K562 (cell line): ENCODE measurements around the gene HOXB3. TPM values are rescaled to one million over a fixed set of nuclear protein-coding genes. Genes with fewer than 3 reads are reported as not detected.
A peak's percentile ranks its signal among the peaks of the same experiment; 100 is the strongest.

Experiments
- ARID1B ChIP-seq: fragments of 450-650 bp; IDR thresholded peaks from 2 replicates; pipeline ENCODE4 v1.6.1; 2016; ENCODE audit warnings: antibody characterized with exemption, mild to moderate bottlenecking, inconsistent platforms
- CSDE1 ChIP-seq, 2 experiments: fragments of 450-650 bp; IDR thresholded peaks; 2 replicates each; pipeline ENCODE4 v1.6.1; 2016; ENCODE audit warnings: mild to moderate bottlenecking in 1 of 2
- E2F3 ChIP-seq: fragments of 250-450 bp; sonication (Bioruptor Pico); IDR thresholded peaks from 2 replicates; pipeline ENCODE4 v1.4.0; 2020; ENCODE audit warnings: mild to moderate bottlenecking
- HDAC6 ChIP-seq: IDR thresholded peaks from 2 replicates; pipeline ENCODE4 v1.6.1; 2012; ENCODE audit warnings: low read depth, mild to moderate bottlenecking, control low read depth, inconsistent platforms, low read length, moderate library complexity
- HDAC8 ChIP-seq: fragments of 450-650 bp; IDR thresholded peaks from 2 replicates; pipeline ENCODE4 v1.6.1; 2016; ENCODE audit warnings: mild to moderate bottlenecking, missing genetic modification characterization, moderate library complexity, missing compliant biosample characterization
- MAFG ChIP-seq: fragments of 450-650 bp; conservative IDR thresholded peaks from 2 replicates; pipeline ENCODE4 v1.6.1; 2016; ENCODE audit warnings: missing genetic modification characterization, missing compliant biosample characterization
- MED1 ChIP-seq: sonication (generic); formaldehyde crosslinking; IDR thresholded peaks from 2 replicates; pipeline ENCODE4 v1.8.1; 2023; ENCODE audit warnings: missing genetic modification reagents, borderline replicate concordance
- MXI1 ChIP-seq: IDR thresholded peaks from 2 replicates; pipeline ENCODE4 v1.6.1; 2011; ENCODE audit warnings: low read depth, mild to moderate bottlenecking, improper control_type of control experiment, low read length
- MYC ChIP-seq, 2 experiments: fragments of 250-450 bp in 1 of 2; sonication (Bioruptor Pico) in 1 of 2; IDR thresholded peaks; 2 replicates each; pipeline versions ENCODE4 v1.5.1 to v1.6.1; 2012 to 2021; ENCODE audit warnings: low read depth in 2 of 2, borderline replicate concordance in 1 of 2, improper control_type of control experiment in 1 of 2, low read length in 1 of 2, mild to moderate bottlenecking in 1 of 2, moderate library complexity in 1 of 2
- NCOA6 ChIP-seq: fragments of 450-650 bp; IDR thresholded peaks from 2 replicates; pipeline ENCODE4 v1.6.1; 2017; ENCODE audit warnings: mild to moderate bottlenecking
- NFIC ChIP-seq: fragments of 450-650 bp; IDR thresholded peaks from 2 replicates; pipeline ENCODE4 v1.6.1; 2017; ENCODE audit warnings: mild to moderate bottlenecking, inconsistent platforms
- NFXL1 ChIP-seq: fragments of 450-650 bp; formaldehyde crosslinking; IDR thresholded peaks from 2 replicates; pipeline ENCODE4 v1.4.0; 2021; ENCODE audit warnings: mild to moderate bottlenecking
- PTRF ChIP-seq: fragments of 450-650 bp; IDR thresholded peaks from 2 replicates; pipeline ENCODE4 v1.6.1; 2016; ENCODE audit warnings: mild to moderate bottlenecking, missing genetic modification characterization, missing compliant biosample characterization
- RFX5 ChIP-seq: IDR thresholded peaks from 2 replicates; pipeline ENCODE4 v1.6.1; 2011; ENCODE audit warnings: low read depth, mild to moderate bottlenecking, improper control_type of control experiment, low read length
- SMARCA4 ChIP-seq: fragments of 450-650 bp; IDR thresholded peaks from 2 replicates; pipeline ENCODE4 v1.6.1; 2016
- SREBF1 ChIP-seq: fragments of 150-350 bp; IDR thresholded peaks from 2 replicates; pipeline ENCODE4 v1.6.1; 2014; ENCODE audit warnings: antibody characterized with exemption, low read depth, low read length, borderline replicate concordance
- TCF7L2 ChIP-seq: fragments of 150-350 bp; IDR thresholded peaks from 2 replicates; pipeline ENCODE4 v1.6.1; 2016; ENCODE audit warnings: low read depth, mild to moderate bottlenecking, low read length, moderate library complexity
- USF1 ChIP-seq: sonication (generic); formaldehyde crosslinking; IDR thresholded peaks from 2 replicates; pipeline ENCODE4 v1.9.0; 2022; ENCODE audit warnings: mild to moderate bottlenecking, missing genetic modification reagents
- ZEB2 ChIP-seq: fragments of 450-650 bp; IDR thresholded peaks from 2 replicates; pipeline ENCODE4 v1.6.1; 2016
- ZFP36 ChIP-seq: fragments of 150-350 bp; IDR thresholded peaks from 2 replicates; pipeline ENCODE4 v1.6.1; 2018; ENCODE audit warnings: low read length, low read depth; ENCODE audit not compliant: partially characterized antibody
- ZKSCAN8 ChIP-seq: fragments of 200-800 bp; sonication (Bioruptor generic); IDR thresholded peaks from 2 replicates; pipeline ENCODE4 v1.6.1; 2016; ENCODE audit warnings: missing genetic modification characterization, missing compliant biosample characterization
- ZNF445 ChIP-seq: fragments of 250-450 bp; sonication (Bioruptor Pico); IDR thresholded peaks from 2 replicates; pipeline ENCODE4 v1.4.0; 2020; ENCODE audit warnings: low read depth, mild to moderate bottlenecking, moderate library complexity
- ZNF696 ChIP-seq: fragments of 250-450 bp; sonication (Bioruptor Pico); conservative IDR thresholded peaks from 2 replicates; pipeline ENCODE4 v1.4.0; 2020; ENCODE audit warnings: mild to moderate bottlenecking, moderate library complexity
- polyA plus RNA-seq, 8 experiments: library from polyadenylated mRNA; depleted of rRNA in 4 of 8; stranded (reverse) in 5 of 8; unstranded in 3 of 8; fragments of >200 nt; fragmentation: Nextera tagmentation in 2 of 8; fragmentation: Illumina TruSeq in 1 of 8; extraction: Ambion mirVana in 2 of 8; extraction: Trizol in 1 of 8; gene quantifications; 2 replicates each; pipeline versions ENCODE4 v1.2.1 to v1.2.3, GENCODE V29; 2011 to 2014; ENCODE audit warnings: inconsistent platforms in 1 of 8, missing spikeins in 1 of 8
- total RNA-seq, 7 experiments: library from RNA; depleted of rRNA in 6 of 7; stranded (reverse); fragments of >200 nt in 6 of 7; fragmentation: Illumina TruSeq in 2 of 7; extraction: Trizol in 2 of 7; gene quantifications; 2 replicates each; pipeline versions ENCODE4 v1.2.1 to v1.2.3, GENCODE V29; 2011 to 2021; ENCODE audit warnings: low replicate concordance in 1 of 7
- TF ChIP-seq, protein P1 (sequence below): fragments of 200-800 bp; sonication (Bioruptor generic); IDR thresholded peaks from 2 replicates; pipeline ENCODE4 v1.6.1; 2017; ENCODE audit warnings: missing genetic modification characterization, missing compliant biosample characterization
- TF ChIP-seq, protein P2 (sequence below): sonication (generic); formaldehyde crosslinking; IDR thresholded peaks from 2 replicates; pipeline ENCODE4 v1.8.1; 2023; ENCODE audit warnings: mild to moderate bottlenecking, missing genetic modification reagents
- TF ChIP-seq, protein P3 (sequence below): sonication (generic); IDR thresholded peaks from 2 replicates; pipeline ENCODE4 v1.6.1; 2016

Gene HOXB3
- total and polyA plus RNA-seq, 9 of the 15 experiments (the other 6 are each of a cell fraction or from before 2014, with no cell fraction given): 2.4 to 41.3 (median 20.2) TPM

- TF ChIP-seq MYC (IDR thresholded peaks at IDR 0.05; ENCODE audit: low read depth, low read length) (peak; percentile 60), MYC (CRISPR knock-in tag; IDR thresholded peaks at IDR 0.05; ENCODE audit: borderline replicate concordance, low read depth) (no peak), ARID1B (peak; percentile 53), TCF7L2 (no peak), NCOA6 (no peak), ZEB2 (0 out of 2 replicates have a peak, but pooled peaks have one; percentile 42), PTRF (no peak), CSDE1 (IDR thresholded peaks at IDR 0.05) (no peak), NFXL1 (no peak), SMARCA4 (no peak; the same call in 1 of the 2 replicates), ZNF445 (CRISPR knock-in tag) (no peak), MAFG (peak; percentile 54), HDAC8 (tag) (no peak), ZKSCAN8 (CRISPR knock-in tag) (no peak), MED1 (CRISPR knock-in tag) (no peak), SREBF1 (no peak), E2F3 (no peak), ZNF696 (CRISPR knock-in tag) (no peak), ZFP36 (no peak), HDAC6 (no peak), USF1 (CRISPR knock-in tag) (no peak), NFIC (no peak), RFX5 (no peak), MXI1 (no peak)
- TF ChIP-seq, protein P1, sequence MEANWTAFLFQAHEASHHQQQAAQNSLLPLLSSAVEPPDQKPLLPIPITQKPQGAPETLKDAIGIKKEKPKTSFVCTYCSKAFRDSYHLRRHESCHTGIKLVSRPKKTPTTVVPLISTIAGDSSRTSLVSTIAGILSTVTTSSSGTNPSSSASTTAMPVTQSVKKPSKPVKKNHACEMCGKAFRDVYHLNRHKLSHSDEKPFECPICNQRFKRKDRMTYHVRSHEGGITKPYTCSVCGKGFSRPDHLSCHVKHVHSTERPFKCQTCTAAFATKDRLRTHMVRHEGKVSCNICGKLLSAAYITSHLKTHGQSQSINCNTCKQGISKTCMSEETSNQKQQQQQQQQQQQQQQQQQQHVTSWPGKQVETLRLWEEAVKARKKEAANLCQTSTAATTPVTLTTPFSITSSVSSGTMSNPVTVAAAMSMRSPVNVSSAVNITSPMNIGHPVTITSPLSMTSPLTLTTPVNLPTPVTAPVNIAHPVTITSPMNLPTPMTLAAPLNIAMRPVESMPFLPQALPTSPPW (CRISPR knock-in tag): peak; percentile 41; the same call in 1 of the 2 replicates
- TF ChIP-seq, protein P2, sequence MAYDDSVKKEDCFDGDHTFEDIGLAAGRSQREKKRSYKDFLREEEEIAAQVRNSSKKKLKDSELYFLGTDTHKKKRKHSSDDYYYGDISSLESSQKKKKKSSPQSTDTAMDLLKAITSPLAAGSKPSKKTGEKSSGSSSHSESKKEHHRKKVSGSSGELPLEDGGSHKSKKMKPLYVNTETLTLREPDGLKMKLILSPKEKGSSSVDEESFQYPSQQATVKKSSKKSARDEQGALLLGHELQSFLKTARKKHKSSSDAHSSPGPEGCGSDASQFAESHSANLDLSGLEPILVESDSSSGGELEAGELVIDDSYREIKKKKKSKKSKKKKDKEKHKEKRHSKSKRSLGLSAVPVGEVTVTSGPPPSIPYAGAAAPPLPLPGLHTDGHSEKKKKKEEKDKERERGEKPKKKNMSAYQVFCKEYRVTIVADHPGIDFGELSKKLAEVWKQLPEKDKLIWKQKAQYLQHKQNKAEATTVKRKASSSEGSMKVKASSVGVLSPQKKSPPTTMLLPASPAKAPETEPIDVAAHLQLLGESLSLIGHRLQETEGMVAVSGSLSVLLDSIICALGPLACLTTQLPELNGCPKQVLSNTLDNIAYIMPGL (CRISPR knock-in tag): no peak
- TF ChIP-seq, protein P3, sequence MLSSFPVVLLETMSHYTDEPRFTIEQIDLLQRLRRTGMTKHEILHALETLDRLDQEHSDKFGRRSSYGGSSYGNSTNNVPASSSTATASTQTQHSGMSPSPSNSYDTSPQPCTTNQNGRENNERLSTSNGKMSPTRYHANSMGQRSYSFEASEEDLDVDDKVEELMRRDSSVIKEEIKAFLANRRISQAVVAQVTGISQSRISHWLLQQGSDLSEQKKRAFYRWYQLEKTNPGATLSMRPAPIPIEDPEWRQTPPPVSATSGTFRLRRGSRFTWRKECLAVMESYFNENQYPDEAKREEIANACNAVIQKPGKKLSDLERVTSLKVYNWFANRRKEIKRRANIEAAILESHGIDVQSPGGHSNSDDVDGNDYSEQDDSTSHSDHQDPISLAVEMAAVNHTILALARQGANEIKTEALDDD: no peak
These were observed 76.2 kb downstream of the HOXB3 start (continued) for GRCh38 chr17:48513666-48514455.
